Neural progenitor cell (in vitro differentiated cells): ENCODE data around the gene HLA-E.

Experiments used
- CTCF ChIP-seq: fragments of 200-600 bp; sonication (generic); IDR thresholded peaks from 2 replicates; pipeline ENCODE4 v1.5.1; 2017; ENCODE audit warnings: antibody characterized with exemption, mild to moderate bottlenecking
- EZH2phosphoT487 ChIP-seq: fragments of 200-600 bp; sonication (generic); IDR thresholded peaks from 2 replicates; pipeline ENCODE4 v1.6.1; 2017; ENCODE audit warnings: antibody characterized with exemption

- TF ChIP-seq CTCF (no peak), EZH2phosphoT487 (no peak)
Observed at GRCh38 chr6:30459145-30459544, 30.2 kb upstream of the HLA-E start.
